Cerebellar cortex (tissue), 1 donor: ENCODE results near the gene SUGCT.

Experiments used
- DNase-seq: peaks from one replicate; pipeline ENCODE4 v3.0.0-alpha.2; 2015; ENCODE audit warnings: low spot score

The SUGCT gene

GRCh38 chr7:40879941-40880543, 745.2 kb downstream of the SUGCT start:
- no peak for DNase-seq

- DNase-seq, result no peak
Observed at GRCh38 chr7:40880581-40880980, 745.8 kb downstream of the SUGCT start.

DNA sequence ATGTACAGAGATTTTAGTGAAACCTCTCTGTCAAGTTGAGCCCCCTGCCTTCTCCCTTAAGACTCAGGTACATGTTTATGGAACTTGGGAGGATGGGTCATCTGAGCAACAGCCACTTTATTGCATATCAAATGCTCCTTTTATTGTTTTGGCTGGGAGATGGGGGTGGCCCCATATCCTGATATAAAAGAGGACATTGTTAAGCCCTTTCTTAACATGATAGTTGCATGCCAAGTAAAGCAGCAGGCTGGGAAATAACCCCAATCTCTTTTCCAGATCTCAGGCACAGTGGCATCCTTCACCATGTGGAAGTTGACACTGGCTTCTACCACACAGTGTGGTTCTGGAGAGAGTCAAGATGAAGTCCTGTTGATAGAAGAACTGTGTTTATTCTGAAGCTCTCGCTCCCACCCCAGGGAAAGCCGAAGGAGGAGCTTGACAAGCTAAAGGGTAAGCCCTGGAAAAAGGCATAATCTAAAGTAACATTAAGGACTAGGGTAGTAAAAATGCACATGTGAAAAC, 746.7 kb downstream of the SUGCT start:
- DNase-seq, result no peak

DNA sequence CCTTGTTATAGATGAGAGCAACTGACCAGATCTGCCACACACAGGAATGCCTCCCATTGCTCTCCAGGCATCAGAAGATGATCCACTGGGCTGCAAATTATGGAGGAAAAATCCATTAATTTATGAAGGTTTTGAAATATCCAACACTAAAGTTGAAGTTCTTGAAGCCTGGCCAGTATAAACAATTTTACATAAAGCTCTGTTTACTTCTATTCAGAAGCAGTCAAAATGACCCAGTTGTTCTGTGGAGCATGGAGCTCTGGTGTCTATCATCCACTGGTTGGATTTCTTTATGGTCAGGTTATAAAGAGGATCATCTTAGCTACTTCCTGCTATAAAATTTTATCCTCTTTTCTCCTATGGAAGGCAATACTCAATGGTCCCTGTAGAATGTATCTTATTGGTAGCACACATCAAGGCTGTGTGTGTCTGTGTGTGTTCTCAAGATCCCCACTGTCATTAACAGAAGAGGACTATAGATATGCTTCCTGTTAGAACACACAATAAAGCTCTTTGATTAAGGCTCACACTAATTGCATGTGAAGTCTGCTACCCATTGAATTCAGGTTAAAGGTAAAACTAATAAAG, 747.4 kb downstream of the SUGCT start:
- DNase-seq, result no peak

GRCh38 chr7:40883826-40884225, 749.0 kb downstream of the SUGCT start:
- DNase-seq, result no peak

- DNase-seq, result no peak
Observed at GRCh38 chr7:40884241-40884640, 749.4 kb downstream of the SUGCT start.

- DNase-seq, result no peak
Observed at GRCh38 chr7:40885503-40885902, 750.7 kb downstream of the SUGCT start.

DNA sequence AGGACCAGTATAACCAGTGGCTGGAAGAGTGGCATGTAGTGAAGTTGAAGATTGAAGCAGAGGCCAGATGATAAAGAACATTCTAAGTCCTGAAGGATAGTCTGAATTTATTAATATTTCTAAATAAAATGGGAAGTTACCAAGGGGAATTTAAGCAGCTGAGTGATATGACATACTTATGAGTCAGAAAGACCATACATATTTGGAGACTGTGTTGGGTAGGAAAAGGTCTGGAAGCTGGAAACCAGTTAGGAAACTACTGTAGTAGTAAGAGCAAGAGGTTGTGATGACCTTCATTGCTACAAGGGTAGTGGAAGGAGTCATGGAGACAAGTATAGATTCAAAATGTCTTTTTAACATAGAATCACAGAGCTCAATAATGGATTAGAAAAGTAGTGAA, 752.3 kb downstream of the SUGCT start:
- no peak for DNase-seq

GRCh38 chr7:40888499-40888898, 753.7 kb downstream of the SUGCT start:
- DNase-seq, result no peak

GRCh38 chr7:40889099-40889498, 754.3 kb downstream of the SUGCT start:
- no peak for DNase-seq

GRCh38 chr7:40889539-40889938, 754.7 kb downstream of the SUGCT start:
- no peak for DNase-seq

DNA sequence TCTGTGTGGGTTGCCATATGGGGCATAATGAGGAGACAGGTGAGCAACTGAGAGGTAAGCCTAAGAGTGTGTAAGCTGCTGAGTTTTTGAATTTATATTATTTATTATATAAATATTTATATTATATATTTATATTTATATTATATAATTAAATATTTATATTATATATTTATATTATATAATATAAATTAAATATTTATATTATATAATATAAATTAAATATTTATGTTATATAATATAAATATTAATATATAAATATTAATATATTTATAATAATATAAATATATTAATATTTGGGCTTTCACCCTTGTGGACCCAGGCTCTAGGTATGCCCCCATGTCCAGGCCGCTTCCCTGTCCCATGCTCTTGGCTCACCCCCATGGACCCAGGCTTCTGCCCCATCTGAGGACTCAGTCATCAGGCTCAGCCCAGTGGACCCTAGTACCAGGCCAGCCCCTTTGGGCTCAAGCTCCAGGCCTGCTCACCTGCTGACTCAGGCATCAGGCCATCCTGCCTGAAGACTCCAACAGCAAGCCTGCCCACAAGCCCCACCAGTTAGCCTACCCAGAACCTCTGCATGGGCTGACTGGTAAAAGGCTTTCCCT, 755.4 kb downstream of the SUGCT start:
- DNase-seq, result no peak

GRCh38 chr7:40891232-40891631, 756.4 kb downstream of the SUGCT start:
- DNase-seq, result no peak

- DNase-seq, result no peak
Observed at GRCh38 chr7:40899151-40899550, 764.3 kb downstream of the SUGCT start.

DNA sequence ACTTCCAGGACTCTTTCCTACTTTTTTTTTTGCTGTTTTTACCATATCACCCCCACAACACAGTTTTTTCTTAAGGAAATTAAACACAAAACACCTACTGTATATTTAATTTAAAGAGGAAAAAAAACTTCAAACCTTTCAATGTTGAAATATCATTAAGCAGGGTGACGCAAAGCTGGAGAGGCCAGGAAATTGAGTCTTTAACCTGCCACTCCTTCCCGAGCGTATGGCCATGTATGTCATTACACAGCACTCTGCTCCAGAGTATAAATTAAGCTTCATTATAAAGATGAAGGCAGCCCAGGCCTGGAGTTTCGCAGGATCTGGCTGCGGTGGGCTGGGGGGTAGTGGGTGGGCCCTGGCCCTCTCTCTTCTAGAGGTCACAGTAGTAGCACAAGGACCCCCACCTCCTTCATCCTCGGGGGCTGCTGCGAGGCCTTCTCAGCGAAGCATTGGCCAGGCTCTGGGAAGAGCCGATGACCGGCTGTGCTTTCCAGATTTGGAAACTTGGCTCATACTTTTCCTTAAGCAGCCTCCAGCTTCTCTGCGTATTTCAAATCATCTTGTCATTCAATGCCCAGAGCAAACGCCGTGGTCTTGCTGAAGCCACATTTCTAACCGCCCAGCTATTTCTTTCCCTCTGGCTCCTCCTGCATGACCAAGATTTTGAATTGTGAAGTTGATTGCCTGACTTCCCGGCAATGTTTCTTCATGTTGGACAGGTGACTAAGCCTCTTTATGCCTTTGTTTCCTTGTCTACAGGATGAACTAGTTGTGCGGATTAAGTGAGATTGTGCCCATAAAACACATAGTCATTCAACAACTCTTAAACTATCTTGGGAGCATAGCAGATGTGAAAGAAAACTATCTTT, 765.1 kb downstream of the SUGCT start:
- DNase-seq, result no peak

GRCh38 chr7:40903872-40904271, 769.1 kb downstream of the SUGCT start:
- DNase-seq, result no peak

DNA sequence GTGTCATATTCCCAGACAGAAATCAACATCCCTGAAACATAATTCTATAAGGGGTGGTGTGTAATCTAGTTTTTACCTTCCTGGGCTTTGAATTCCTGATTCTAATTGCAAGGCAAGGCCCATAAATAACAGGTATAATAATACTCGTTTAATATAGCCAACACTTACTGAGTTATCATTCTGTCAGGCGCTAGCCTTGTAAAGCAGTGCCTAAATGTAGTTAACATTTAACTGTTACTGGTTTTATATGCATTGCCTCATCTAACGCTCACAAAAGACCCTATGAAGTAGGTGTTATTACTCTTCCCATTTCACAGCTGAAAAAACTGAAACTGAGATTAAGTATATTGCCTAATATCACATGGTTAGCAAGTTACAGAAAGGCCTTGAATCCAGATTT, 772.5 kb downstream of the SUGCT start:
- no peak for DNase-seq

DNA sequence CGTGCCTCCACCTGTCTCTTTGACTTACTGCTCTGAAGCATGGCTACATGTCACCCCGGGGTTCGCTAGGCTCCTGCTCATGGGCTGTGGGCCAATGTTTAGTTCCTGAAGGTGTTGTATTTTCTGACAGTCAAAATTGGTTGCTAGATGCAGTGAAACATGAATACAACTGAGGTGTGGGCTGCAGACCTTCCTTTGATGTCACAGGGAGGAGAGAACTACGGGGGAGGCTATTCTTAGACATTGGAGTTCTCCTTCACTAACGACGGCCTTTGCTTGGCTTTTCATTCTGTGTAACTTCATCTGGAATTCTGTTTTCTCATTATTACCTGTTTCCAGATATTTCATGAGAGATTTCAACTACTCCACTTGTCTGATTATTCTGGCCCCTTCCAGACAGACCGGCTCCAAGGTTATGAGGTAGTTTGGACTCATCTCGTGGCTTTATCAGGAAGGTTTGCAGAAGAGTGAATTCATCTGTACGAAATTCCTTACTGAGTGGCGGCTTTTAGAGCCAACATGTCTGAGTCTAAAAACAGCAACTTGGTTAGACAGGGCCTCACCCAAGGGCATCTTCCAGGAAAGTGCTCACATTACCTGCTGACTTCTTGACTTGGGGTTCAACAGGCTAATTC, 774.7 kb downstream of the SUGCT start:
- no peak for DNase-seq
